HG03108 (cell line): ENCODE data around the gene GP1BA.

Experiments
- ATAC-seq: cut with Tn5 transposase; IDR thresholded peaks from one replicate; pipeline ENCODE4 v1.9.1; 2021; ENCODE audit warnings: moderate library complexity; ENCODE audit not compliant: unreplicated experiment

Gene GP1BA

DNA sequence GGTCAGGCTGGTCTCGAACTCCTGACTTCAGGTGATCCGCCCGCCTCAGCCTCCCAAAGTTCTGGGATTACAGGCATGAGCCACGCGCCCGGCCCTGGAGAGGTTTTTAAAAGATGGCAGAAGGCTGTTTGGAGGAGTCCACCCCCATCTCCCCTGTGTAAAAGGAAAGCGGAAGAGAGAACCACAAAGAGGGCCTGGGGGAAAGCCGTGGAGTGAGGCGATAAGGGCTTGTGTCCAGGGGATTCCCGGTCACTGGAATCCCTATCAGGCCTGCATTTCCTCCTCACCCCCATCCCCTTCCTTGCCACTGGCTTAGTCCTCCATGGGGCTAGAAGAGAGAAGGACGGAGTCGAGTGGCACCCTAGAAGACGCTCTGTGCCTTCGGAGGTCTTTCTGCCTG lies at the start of gene GP1BA:
Gene GP1BA, plus strand, starts transcription at position 315 of the 400 bp plus-strand sequence. CDS start 328 bp downstream, outside the sequence.
- ATAC-seq: no peak

DNA sequence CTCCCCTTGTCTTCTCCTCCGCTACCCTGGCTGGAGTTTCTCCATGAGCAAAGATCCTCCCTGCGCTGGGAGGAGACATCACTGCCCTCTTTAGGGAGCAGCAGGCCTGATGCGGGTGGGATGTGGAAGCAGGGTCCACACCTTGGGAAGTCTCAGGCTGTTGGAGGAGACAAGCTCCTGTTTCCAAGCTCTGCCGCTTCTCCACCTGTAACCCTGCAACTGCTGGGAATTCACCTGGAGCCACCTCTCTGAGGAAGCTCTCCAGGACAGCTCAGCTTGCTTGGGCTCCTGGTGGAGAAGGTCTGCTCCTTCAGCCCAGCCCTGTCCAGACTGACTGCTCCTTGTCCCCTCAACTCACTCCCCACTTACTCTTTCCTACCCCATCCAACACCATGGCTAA lies 47.6 kb upstream of the GP1BA start:
- no peak for ATAC-seq

- ATAC-seq: no peak
Measured at GRCh38 chr17:4886830-4887229, 45.2 kb upstream of the GP1BA start.

DNA sequence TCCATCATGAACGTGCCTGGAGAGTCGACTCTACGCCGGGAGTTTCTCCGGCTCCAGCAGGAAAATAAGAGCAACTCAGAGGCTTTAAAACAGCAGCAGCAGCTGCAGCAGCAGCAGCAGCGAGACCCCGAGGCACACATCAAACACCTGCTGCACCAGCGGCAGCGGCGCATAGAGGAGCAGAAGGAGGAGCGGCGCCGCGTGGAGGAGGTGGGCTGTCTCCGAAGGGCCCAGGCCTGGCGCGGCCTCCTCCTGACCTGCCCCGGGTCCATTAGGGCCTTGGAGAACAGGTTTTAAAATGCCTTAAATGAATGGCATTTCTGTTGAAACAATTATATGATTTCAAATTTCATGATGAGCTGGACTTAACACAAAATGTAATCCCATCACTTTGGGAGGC lies 44.5 kb upstream of the GP1BA start:
- ATAC-seq: no peak

DNA sequence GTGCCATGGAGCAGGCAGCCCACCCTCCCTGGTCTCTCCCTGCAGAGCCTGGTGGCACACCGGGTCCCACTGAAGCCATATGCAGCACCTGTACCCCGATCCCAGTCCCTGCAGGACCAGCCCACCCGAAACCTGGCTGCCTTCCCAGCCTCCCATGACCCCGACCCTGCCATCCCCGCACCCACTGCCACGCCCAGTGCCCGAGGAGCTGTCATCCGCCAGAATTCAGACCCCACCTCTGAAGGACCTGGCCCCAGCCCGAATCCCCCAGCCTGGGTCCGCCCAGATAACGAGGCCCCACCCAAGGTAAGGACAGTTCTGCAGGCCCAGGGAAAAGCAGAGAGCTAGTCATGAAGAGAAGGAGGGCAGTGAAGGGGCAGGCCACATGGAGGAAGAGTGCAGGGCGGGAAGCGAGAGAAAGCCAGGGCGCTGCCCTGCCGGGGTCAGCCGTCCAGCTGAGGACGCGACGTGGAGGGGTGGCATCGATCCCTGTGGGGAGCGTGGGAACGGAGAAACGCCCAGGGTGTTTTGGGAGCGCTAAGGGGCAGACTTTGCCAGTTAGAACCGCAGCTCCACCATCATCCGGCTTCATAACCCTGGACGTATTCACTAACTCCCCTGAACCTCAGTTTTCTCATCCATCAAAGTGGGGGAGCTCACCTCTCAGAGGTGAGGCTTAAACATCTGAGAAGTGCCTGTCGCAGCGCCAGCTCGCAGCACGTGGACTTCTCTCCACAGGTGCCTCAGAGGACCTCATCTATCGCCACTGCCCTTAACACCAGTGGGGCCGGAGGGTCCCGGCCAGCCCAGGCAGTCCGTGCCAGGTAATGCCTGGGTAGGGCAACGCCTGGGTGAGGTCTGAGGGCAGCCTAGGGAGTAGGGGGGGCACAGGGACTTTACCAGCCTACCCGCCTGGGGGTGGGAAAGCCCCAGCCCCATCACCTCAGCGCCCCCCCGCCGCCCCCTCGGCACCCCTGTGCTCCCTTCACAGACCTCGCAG lies 40.4 kb upstream of the GP1BA start:
- ATAC-seq: no peak

- ATAC-seq: no peak
Measured at GRCh38 chr17:4892499-4893221, 39.4 kb upstream of the GP1BA start.

DNA sequence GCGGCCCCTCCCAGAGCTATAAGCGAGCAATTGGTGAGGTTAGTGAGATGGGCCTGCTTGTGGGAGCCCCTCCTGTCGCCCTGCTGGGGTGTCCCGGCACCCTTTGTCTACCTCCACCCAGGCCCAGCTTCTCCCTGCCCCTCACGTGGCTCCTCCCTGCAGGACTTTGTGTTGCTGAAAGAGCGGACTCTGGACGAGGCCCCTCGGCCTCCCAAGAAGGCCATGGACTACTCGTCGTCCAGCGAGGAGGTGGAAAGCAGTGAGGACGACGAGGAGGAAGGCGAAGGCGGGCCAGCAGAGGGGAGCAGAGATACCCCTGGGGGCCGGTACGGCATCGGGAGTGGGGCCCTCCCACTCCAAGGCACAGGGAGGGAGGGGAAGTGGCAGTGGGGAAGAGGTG lies 38.8 kb upstream of the GP1BA start:
- no peak for ATAC-seq

DNA sequence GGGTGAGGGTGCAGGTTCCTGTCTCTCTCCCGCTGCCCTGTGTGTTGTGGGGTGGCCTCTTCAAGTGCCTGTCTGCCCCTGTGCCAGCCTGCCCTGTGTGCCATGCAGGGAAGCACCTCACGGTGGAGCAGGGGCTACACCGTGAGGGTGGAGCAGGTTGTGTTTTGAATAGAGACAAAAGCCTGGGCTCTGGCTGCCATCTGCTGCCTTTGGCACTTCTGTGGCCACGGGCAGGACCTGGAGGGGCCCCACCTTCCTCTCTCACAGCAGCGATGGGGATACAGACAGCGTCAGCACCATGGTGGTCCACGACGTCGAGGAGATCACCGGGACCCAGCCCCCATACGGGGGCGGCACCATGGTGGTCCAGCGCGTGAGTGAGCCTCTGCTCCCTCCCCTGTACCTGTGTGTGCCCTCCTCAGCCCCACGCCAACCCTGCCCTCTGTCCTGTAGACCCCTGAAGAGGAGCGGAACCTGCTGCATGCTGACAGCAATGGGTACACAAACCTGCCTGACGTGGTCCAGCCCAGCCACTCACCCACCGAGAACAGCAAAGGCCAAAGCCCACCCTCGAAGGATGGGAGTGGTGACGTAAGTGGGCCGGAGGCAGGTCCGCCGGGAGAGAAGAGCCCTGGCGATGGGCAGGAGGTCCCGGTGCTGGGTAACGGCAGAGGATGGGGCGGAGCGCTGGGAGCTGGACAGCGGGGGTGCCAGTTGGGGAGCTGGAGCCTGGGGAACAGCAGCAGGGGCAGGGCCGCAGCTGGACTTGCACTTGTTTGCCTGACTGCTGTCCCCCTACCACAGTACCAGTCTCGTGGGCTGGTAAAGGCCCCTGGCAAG lies 38.1 kb upstream of the GP1BA start:
- ATAC-seq: no peak

- ATAC-seq: no peak
Measured at GRCh38 chr17:4895121-4895520, 37.0 kb upstream of the GP1BA start.

DNA sequence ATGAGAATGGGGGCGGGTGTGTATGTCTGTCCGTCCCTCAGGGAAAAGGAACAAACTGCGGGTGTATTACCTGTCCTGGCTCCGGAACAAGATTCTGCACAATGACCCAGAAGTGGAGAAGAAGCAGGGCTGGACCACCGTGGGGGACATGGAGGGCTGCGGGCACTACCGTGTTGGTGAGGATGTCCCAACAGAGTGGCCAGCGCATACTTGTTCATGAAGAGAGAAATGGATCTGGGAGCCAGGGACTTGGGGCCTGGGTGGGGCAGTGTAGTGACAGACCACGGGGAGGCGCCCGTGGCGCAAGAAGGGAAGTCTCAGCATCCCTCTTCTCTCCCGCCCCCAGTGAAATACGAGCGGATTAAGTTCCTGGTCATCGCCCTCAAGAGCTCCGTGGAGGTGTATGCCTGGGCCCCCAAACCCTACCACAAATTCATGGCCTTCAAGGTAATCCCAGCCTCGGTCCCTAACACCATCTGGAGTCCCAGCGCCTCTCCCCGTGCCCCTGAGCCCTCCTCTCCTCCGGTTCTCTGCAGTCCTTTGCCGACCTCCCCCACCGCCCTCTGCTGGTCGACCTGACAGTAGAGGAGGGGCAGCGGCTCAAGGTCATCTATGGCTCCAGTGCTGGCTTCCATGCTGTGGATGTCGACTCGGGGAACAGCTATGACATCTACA lies 36.3 kb upstream of the GP1BA start:
- ATAC-seq: no peak

DNA sequence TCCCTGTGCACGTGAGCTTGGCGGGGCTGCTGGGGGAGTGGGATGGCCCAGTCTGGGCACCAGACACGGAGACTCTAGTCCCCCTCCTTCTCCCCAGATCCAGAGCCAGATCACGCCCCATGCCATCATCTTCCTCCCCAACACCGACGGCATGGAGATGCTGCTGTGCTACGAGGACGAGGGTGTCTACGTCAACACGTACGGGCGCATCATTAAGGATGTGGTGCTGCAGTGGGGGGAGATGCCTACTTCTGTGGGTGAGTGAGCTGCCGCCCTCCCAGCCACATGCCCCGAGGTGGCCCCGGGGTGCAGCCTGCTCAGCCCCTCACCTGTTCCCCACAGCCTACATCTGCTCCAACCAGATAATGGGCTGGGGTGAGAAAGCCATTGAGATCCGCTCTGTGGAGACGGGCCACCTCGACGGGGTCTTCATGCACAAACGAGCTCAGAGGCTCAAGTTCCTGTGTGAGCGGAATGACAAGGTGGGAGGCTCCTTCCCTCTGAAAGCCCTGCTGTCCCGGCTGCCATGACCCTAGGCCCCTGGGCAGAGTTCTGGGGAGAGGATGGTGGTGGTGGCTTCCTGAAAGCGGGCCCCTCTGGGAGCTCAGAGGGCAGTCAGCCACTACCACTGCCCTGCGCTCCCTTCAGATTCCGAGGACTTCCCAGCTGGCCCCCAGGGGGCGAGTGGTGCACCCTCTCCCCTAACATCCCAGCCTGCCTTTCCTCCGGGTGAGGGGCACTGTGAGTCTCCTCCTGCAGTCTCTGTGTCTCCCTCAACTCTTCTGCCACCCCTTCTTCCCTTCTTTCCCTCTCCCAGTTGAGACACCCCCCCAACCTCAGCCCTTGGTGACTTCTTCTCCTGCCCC lies 35.5 kb upstream of the GP1BA start:
- no peak for ATAC-seq

GRCh38 chr17:4897198-4897687 lies 34.8 kb upstream of the GP1BA start:
- ATAC-seq: no peak

DNA sequence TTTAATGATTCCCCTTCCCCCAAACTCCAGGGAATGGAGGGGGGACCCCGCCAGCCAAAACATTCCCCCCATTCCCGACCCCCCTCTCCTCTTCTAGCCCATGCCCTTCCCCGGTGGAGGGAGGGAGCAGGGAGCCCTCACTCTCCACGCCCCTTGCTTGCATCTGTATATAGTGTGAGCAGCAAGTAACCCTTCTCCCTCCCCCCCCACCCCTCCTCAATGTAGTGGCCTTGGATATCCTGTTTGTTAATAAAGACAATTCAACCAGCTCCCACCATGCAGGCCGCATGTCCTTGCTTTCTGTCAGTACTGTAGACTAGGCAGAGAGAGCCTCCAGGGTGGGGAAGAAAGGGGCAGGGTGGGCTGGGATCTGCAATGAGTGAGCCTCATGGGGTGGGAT lies 34.3 kb upstream of the GP1BA start:
- no peak for ATAC-seq

- no peak for ATAC-seq
Measured at GRCh38 chr17:4898351-4898750, 33.7 kb upstream of the GP1BA start.

DNA sequence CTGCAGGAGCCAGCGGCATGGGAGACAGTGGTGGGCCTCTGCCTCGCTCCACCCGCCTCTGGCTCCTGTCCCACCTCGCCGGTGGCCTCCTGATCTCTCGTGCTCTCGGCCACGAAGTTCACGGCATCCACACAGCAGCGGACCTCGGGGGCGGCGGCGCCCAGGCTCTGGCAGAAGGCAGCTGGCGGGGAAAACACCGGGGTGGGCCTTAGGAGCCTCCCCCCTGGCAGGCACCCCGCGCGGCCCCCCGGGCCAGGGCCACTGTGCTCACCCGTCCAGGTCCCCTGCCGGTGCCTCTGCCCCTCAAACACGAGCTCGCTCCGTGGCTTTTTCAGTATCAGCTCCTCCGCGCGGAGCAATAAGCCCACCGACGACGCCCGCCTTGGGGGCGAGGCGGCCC lies 33.1 kb upstream of the GP1BA start:
- no peak for ATAC-seq

- no peak for ATAC-seq
Measured at GRCh38 chr17:4899341-4900230, 32.5 kb upstream of the GP1BA start, which contains the start of gene C17orf107. Gene C17orf107, plus strand, starts transcription at chr17:4899536. Its CDS starts 227 bp downstream, at chr17:4899763.

DNA sequence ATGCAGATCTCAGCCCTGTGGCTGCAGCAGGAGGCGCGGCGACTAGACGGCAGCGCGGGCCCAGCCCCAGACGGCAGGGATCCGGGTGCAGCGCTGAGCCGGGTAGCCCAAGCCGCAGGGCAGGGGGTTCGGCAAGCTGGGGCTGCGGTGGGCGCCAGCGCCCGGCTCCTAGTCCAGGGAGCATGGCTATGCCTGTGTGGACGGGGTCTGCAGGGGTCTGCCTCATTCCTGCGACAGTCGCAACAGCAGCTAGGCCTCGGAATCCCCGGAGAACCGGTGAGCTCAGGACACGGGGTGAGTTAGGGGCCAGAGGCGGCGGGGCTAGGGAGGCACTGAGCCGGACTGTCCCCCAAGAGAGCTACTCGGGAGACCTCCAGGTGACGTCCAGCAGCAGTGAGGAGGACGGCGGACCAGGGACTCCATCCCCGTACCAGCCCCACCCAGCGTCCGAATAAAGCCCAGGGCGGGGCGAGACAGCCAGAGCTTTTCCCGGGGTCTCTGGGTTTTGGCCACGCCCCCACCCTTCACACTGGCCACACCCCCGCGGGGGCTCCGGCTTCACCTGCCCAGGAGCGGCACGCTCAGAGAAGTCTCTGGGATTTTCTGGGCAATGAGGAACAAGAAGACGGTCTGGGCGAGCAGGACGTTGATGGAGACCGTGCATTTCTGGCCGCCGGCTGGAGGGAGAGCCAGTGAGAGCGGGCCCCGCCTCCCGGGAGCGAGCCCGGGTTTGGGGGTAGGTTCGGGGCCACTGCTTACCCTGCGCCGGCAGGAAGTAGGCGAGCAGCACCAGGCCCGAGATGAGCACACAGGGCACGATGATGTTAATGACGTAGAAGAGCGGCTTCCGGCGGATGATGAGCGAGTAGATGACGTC lies 31.6 kb upstream of the GP1BA start:
- ATAC-seq: no peak
